NCI-H128 (cell line): ENCODE results near the gene TRIM2.
A peak's percentile ranks its signal among the peaks of the same experiment; 100 is the strongest.

Experiments
- DNase-seq: peaks from one replicate; lab custom pipeline; 2025; ENCODE audit not compliant: unreplicated experiment; lab: John Stamatoyannopoulos, UW

Gene TRIM2

GRCh38 chr4:153325558-153325957 is 121.3 kb downstream of the TRIM2 start:
- DNase-seq = no peak

DNA sequence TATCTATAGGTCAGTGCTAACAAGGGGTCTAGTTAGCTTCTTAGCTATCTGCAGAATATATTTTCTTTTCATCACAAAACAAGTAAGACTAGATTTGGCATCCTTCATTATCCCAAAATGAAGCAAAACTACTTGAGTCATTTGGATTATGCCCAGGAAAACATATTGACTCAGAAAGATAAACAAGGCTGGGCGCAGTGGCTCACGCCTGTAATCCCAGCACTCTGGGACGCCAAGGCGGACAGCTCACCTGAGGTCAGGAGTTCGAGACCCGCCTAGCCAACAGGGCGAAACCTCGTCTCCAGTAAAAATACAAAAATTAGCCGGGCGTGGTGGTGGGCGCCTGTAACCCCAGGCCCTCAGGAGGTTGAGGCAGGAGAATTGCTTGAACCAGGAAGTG is 122.3 kb downstream of the TRIM2 start:
- no peak for DNase-seq

DNA sequence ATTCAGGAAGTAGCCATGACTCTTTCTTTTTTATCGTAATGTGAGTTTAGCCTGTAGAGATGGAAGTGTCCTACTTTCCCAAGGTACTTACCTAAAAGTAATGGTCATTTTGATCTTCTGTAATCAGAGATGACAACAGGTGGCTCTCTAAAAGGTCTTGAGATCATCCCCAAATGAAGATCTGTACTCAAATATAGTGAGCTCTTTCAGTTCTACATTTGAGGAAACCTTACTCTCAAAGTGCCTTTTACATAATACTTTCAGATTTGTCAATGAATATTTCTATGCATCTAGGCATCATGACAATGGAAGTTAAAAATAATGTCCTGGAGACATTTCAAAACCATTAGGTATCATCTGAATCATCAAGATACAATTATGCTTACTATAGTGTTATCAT is 123.0 kb downstream of the TRIM2 start:
- no peak for DNase-seq

GRCh38 chr4:153332936-153333335 is 128.7 kb downstream of the TRIM2 start:
- DNase-seq = no peak

GRCh38 chr4:153333874-153334273 is 129.6 kb downstream of the TRIM2 start:
- DNase-seq = no peak

- no peak for DNase-seq
Measured at GRCh38 chr4:153335665-153336064, 131.4 kb downstream of the TRIM2 start.

DNA sequence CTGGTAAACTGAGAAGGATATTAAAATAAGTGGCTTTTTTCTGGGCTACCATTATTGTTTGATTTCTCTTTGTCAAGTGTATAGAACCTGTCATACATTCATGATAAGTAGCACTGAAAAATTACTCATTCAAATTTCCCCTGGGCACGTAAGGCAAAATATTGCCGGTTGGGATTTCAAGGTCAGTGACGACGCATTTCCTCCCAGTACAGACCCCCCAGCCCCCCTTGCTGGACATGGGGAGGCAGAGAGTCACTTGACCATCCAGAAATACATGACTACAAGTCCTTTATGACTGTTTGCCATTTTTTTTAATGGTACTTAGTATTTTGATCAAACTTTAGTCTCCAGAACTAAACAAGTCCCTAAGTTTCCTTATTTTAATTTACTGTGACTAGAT is 133.4 kb downstream of the TRIM2 start:
- no peak for DNase-seq

GRCh38 chr4:153341575-153342090 is 137.4 kb downstream of the TRIM2 start:
- no peak for DNase-seq

DNA sequence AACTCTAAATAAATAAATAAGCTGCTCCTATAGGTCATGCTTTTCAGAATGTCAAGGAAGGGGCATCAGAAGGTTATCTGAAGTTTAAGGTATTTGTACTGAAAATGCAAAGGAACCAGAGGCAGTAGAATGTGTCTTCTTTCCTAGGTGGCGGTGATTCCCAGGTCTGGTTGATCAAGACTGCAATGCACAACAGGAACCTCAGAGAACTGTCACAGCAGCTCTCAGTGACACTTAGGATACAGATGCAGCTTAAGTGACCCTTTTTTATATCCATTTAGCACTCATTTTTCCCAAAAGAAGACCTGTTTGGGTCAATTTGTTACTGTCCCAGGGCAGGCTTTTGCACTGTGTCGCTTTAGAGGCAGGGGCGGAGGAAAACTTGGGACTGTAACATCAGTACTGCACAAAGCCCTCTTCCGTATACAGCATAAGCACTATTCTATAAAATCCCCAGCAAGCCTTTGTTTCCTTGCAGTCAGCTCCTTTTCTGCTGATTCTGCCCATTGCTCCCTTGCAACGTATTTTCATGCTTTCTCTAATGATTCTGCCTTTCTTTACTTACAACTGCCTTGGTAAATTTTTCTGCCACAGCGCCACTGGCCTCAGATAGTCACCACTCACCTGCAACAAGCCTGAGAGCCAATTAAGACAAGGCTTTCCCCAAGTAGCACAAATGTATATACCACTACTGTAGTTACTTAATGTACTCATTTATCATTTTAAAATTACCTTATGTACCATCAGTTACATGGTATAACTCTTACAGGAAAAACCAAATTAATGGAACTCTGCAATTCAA is 138.7 kb downstream of the TRIM2 start:
- DNase-seq = no peak

GRCh38 chr4:153344131-153345011 is 140.1 kb downstream of the TRIM2 start, which contains the start of gene MND1:
TSS of gene MND1 (plus strand) at chr4:153344688. CDS start at chr4:153344738, 50 bp downstream.
- DNase-seq = peak; percentile 60

- DNase-seq = peak; percentile 32
Measured at GRCh38 chr4:153345012-153345981, 141.1 kb downstream of the TRIM2 start.

- no peak for DNase-seq
Measured at GRCh38 chr4:153346031-153346430, 141.8 kb downstream of the TRIM2 start.

- no peak for DNase-seq
Measured at GRCh38 chr4:153346563-153346962, 142.3 kb downstream of the TRIM2 start.

- DNase-seq = no peak
Measured at GRCh38 chr4:153347117-153347516, 142.9 kb downstream of the TRIM2 start.

DNA sequence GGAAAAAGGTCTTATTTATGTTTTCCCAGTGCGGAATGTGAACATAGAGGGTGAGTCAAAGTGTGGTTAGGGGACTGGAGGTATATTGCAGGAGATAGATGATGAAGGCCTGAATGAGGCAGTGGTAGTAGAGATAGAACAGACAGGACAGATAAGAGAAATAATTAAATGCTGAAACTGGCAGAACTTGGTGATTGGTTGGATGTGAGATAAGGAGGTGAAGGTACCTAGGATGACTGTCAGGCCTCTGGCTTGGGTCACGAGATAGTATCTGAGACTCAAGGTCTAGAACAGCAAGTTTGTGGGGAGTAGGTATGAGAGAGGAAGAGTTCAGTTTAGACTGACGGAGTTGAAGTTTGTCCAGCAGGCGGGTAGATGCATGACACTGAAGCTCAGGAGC is 143.8 kb downstream of the TRIM2 start:
- DNase-seq = no peak

GRCh38 chr4:153349206-153349805 is 145.1 kb downstream of the TRIM2 start:
- DNase-seq = no peak

GRCh38 chr4:153362184-153362583 is 157.9 kb downstream of the TRIM2 start:
- DNase-seq = no peak

DNA sequence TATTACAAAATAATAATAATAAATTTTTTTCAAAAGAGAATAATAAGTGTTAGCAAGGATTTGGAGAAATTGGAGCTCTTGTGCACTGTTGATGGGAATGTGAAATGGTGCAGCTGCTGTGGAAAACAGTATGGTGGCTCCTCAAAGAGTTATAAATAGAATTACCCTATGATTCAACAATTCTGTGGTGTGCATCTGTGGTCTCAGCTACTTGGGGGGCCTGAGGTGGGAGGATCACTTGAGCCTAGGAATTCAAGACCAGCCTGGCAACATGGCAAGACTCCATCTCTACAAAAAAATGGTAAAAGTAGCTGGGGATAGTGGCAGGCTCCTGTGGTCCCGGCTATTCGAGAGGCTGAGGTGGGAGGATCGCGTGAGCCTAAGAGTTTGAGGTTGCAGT is 159.8 kb downstream of the TRIM2 start:
- no peak for DNase-seq

DNA sequence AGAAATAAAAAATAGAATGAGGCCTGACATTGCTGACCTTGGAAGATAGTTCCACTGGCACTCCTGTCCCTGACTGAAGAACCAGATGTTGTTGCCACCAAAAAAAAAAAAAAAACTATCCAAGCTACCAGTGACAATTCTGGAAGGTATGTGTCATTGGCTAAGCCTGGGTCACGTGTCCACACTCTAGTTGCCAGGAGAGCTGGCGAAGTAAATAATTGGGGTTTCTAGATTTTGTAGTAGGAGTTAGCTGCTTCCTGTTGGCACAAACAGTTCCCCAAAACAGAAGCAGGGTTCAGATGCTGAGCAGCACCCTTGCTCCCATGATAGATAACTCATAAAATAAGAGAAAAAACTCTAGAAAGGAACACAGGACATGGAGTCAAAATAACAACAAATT is 160.8 kb downstream of the TRIM2 start:
- no peak for DNase-seq

DNA sequence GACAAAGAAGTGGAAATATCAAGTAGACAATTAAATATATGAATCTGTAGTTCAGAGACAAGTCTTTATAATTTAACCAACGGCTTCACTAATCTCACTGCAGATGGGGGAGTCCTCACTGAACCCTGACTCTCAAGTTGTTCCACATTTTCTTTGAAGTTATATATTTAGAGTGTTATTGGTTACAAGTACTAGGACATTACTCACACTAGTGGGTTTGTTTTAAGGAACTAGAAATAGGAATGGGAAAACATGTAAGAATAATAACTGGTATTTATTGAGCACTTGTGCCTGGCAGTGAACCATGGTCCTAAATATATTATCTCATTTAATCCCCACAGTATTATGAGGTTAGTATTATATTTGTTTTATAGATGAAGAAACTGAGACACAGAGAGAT is 162.2 kb downstream of the TRIM2 start:
- no peak for DNase-seq
